Esophagus muscularis mucosa (tissue), 4 donors: Measurements from ENCODE around the gene KDELR1.

Experiments
- EP300 ChIP-seq: sonication (generic); formaldehyde crosslinking; IDR thresholded peaks from one replicate; pipeline ENCODE4 v1.6.1; 2017; ENCODE audit warnings: antibody characterized with exemption
- POLR2A ChIP-seq: fragments of 450-650 bp; IDR thresholded peaks from one replicate; pipeline ENCODE4 v1.6.1; 2017; ENCODE audit warnings: antibody characterized with exemption, moderate library complexity, mild to moderate bottlenecking, low read depth
- TF ChIP-seq, protein P1 (sequence below), 3 experiments: fragments of 200-600 bp in 2 of 3; fragments of 450-650 bp in 1 of 3; sonication (generic) in 2 of 3; IDR thresholded peaks; one replicate each; pipeline ENCODE4 v1.5.1; 2017 to 2019; ENCODE audit warnings: antibody characterized with exemption in 3 of 3, mild to moderate bottlenecking in 2 of 3, moderate library complexity in 1 of 3

- TF ChIP-seq, protein P1, sequence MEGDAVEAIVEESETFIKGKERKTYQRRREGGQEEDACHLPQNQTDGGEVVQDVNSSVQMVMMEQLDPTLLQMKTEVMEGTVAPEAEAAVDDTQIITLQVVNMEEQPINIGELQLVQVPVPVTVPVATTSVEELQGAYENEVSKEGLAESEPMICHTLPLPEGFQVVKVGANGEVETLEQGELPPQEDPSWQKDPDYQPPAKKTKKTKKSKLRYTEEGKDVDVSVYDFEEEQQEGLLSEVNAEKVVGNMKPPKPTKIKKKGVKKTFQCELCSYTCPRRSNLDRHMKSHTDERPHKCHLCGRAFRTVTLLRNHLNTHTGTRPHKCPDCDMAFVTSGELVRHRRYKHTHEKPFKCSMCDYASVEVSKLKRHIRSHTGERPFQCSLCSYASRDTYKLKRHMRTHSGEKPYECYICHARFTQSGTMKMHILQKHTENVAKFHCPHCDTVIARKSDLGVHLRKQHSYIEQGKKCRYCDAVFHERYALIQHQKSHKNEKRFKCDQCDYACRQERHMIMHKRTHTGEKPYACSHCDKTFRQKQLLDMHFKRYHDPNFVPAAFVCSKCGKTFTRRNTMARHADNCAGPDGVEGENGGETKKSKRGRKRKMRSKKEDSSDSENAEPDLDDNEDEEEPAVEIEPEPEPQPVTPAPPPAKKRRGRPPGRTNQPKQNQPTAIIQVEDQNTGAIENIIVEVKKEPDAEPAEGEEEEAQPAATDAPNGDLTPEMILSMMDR (IDR thresholded peaks at IDR 0.05): no peak
- no peak for TF ChIP-seq POLR2A
- TF ChIP-seq EP300: no peak
These were observed 1.7 kb upstream of the KDELR1 start for GRCh38 chr19:48392860-48393558.
